Stimulated activated CD8-positive, alpha-beta memory T cell treated with anti-CD3 and anti-CD28 coated beads, Interleukin-2, amount 100 ng/mL, for 1 hour (primary cell): Measurements from ENCODE around the gene USPL1.

Experiments used
- DNase-seq, 2 donors: peaks; one replicate each; pipeline ENCODE4 v3.0.0-alpha.2; 2020; ENCODE audit warnings: low read depth in 2 of 2

USPL1 gene

DNA sequence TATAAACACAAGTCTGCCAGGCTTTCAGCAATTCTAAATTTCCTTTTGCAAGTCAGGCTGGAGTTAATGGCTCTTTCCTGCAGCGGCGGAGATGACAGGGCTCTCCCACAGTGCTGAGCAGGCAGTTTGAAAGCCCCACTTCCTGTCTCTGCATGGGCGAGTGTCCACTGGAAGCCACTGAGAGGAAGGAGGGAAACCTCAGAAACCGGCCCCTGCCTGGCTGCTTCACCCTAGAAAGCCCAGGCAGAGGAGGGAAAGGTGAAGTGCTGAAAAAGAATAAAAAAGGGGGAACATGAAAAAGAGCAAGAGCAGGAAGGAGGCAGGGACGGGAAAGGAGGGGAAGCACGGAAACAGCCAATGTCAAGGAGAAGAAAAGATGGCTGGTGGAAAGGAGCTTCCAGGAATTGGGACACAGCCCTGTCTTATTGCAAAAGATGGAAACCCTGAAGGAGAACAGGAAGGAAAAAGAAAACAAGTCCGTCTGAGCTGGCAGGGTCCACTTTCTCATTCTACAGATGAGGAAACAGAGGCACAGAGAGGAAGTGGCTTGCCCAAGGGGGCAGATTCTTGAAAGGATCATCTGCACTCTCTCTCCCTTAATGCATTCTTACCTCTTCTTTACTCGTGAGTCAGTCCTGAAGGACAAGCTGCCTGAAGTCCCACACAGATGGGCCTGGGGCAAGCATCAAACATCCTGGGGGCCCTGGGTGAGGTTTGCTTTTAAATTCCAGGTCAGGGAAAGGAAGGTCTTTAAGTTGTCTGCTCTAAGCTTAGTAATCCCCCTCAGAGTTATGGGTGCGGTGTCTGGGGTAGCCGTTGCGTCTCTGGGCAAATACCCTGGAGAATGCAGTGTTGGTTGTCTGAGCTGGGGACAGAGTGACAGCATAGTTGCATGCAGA is 78.8 kb downstream of the USPL1 start:
- DNase-seq: no peak

GRCh38 chr13:30697177-30697953 is 79.6 kb downstream of the USPL1 start:
- no peak for DNase-seq

DNA sequence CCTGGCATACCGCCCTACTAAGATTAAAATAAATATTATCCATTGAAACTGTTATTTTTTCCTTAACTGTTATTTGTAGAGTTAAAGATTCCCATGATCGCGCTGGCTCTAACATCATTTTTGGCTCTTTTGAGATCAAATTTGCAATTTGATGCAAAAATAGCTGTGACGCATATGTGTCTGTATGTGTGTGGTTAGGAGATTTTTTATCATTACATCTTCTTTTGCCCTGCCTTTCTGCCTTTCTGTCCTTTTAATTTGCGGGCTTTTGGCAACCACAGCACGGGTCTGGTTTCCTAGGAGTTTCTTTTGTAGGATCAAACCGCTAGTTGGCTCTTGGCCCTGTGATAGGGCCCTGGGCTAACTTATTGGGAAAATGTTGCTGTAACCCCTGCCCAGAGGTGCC is 80.3 kb downstream of the USPL1 start:
- no peak for DNase-seq

DNA sequence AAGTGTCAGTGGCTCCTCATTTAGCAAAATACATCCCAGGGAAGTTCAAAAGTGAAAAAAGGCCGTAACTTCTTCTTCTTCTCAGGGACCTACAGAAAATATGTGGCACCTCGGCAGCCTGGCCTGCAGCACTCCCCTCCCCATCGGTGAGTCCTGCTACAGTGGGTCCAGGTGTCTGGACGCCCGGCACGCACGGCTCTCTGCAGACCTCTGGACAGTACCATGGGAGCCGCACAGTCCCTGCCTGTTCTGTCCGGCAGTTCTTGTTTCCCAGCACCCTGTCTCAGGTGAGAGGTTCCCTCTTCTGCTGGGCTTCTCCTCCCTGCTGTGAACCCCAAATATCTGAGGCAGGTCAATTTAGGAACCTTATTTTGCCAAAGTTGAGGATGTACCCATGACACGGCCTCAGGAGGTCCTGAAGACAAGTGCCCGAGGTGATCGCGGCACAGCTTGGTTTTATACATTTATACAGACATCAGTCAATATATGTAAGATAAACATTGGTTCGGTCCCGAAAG is 80.8 kb downstream of the USPL1 start:
- no peak for DNase-seq

- no peak for DNase-seq
These were observed 82.6 kb downstream of the USPL1 start for GRCh38 chr13:30700364-30700763.

DNA sequence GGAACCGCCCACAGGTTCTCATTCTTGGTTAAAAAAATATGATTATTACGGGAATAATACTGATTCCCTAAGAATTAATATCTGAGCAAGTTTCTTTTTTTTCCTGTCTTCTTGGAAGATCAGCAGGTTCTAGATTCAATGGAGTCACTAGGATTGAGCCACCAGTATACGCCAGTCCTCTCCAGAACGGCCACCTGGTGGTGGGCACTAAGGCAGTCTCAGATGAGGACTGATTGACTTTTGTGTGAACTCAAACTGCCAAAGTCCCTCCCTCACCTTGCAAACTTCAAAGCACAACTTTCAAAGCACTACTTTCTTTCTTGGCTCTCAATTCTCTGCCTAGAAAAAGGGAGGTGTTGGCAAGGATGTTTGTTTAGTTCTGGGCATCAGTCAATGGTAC is 84.3 kb downstream of the USPL1 start:
- no peak for DNase-seq

GRCh38 chr13:30704596-30704995 is 86.9 kb downstream of the USPL1 start:
- DNase-seq: no peak

DNA sequence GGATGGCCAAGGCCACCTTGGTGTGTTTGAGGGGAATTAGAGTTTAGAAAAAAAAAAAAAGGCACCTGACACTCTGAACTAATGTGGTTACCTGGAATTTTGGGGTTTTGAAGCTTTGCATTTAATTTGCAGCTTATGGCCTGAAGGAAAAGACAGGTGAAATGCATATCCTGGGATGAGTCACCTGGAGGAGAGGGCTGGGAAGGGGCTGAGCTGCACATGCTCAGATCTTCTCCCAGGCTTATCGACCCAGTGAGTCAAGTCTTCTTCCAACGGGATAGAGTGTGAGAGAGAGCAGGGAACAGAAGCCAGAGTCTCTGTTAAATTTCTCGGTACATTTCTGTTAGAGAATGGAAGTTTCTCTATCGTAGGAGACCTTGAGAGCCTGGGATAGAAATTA is 88.0 kb downstream of the USPL1 start:
- DNase-seq: no peak

- DNase-seq: no peak
These were observed 90.8 kb downstream of the USPL1 start for GRCh38 chr13:30708541-30708940.
